Measurements from ENCODE around the gene ADGRG3.

The ADGRG3 gene, protein sequence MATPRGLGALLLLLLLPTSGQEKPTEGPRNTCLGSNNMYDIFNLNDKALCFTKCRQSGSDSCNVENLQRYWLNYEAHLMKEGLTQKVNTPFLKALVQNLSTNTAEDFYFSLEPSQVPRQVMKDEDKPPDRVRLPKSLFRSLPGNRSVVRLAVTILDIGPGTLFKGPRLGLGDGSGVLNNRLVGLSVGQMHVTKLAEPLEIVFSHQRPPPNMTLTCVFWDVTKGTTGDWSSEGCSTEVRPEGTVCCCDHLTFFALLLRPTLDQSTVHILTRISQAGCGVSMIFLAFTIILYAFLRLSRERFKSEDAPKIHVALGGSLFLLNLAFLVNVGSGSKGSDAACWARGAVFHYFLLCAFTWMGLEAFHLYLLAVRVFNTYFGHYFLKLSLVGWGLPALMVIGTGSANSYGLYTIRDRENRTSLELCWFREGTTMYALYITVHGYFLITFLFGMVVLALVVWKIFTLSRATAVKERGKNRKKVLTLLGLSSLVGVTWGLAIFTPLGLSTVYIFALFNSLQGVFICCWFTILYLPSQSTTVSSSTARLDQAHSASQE

GRCh38 chr16:57668263-57668571, at the start of gene ADGRG3:
Gene ADGRG3, plus strand, starts transcription at chr16:57668306. Its CDS starts 42 bp downstream, at chr16:57668348.
- no peak for DNase-seq

GRCh38 chr16:57619133-57619605, 48.9 kb upstream of the ADGRG3 start:
- no peak for DNase-seq

DNA sequence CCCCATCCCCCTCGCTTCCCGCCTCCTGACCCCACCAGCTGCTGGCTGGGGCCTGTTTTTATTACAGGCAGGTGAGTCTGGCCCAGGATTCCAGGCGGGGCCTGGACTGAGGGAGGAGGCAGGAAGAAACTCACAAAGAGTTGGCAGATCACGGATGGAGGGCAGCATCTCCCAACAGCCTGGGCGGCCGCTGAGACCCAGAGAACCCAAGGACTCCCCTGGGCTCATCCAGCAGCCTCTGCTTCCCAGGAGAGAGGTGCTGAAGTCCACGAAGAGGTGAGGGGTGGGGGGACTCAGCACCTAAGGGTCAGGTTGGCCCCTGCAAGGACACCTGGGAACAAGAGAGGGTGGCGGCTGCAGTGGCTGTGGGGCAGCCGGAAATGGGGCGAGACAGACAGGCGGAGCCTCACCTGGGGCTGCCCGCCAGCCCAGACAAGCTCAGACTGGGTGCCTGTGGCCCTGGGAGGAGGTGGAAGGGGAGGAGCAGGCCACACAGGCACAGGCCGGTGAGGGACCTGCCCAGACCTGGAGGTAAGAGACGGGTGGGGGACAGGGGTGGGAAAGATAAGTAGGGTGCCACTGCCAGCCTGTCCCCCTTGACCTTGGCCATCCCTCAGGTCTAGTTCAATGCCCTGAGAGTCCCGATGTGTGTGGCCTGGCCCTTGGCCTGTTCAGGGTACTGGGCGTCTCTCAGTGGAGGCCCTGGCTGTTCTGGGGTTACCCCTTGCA, 48.3 kb upstream of the ADGRG3 start:
- DNase-seq = no peak

GRCh38 chr16:57620335-57621231, 47.5 kb upstream of the ADGRG3 start:
- DNase-seq = no peak

DNA sequence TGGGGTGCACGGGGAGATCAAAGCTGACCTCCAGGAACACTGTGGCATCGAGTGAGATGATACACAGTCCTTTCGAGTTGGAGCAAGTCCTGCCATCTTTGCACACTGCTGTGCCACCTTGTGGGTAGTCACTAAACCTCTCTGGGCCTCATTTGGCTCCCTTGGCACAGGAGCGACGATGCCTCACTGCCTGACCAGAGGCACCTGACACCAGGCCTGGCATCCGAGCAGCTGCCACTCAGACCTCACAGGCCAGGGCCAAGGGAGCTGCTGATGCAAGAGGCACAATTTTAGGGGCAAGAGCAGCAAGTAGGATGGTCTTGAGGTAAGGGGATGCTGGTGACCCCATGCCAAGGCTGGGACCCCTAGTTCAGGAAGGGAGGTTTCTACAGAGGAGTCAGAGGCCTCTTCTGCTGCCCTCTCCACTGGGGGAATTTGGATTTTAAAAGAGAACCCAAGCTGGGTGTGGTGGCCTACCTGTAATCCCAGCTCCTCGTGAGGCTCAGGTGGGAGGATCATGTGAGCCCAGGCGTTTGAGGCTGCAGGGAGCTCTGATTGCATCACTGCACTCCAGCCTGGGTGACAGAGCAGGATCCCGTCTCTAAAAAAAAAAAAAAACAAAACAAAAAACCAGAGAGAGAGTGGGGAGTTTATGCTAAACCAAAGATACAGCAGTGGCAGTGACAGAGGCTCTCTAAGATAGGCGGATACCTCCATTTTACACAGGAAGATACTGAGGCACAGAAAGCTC, 46.4 kb upstream of the ADGRG3 start:
- no peak for DNase-seq

DNA sequence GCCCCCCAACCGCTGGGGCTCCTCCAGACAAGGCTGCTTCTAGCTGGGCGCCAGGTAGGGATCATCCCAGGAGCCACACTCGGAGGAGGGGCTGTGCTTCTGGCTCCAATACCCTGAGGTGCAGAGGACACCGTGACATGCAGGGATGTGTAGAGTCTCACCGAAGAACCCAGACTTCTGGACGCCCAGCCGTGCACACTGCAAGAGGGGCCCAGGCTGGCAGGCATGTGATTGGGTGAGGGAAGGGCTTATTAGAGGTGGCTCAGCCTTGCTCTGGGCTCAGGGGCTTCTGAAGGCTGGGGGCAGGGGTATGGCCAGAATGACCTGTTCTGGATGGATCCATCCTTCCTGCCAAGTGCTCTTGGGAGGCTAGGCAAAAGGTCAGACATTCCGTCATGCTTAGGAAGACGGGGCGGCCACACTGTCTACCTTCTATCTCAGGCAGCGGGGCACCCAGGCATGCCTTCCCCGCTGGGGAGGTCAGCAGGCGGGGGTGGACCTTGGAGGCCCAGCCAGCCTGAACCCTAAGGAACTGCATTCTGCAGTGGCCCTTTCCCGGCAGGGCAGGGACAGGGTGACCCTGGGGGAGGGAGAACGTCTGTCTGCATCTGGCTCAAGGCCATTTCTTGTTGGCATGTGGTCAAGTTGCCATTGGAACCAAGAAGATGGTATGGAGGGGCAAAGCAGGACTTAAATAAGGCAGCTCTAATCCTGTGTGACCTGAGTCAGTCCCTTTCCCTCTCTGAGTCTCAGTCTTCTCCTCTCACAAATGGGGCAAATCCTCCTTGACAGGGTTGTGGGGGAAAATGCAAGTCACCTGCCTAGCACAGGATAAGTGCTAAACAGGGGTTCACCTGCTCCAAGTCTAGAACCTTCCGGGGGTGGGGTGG, 45.5 kb upstream of the ADGRG3 start:
- no peak for DNase-seq

- no peak for DNase-seq
Measured at GRCh38 chr16:57623251-57624043, 44.7 kb upstream of the ADGRG3 start.

DNA sequence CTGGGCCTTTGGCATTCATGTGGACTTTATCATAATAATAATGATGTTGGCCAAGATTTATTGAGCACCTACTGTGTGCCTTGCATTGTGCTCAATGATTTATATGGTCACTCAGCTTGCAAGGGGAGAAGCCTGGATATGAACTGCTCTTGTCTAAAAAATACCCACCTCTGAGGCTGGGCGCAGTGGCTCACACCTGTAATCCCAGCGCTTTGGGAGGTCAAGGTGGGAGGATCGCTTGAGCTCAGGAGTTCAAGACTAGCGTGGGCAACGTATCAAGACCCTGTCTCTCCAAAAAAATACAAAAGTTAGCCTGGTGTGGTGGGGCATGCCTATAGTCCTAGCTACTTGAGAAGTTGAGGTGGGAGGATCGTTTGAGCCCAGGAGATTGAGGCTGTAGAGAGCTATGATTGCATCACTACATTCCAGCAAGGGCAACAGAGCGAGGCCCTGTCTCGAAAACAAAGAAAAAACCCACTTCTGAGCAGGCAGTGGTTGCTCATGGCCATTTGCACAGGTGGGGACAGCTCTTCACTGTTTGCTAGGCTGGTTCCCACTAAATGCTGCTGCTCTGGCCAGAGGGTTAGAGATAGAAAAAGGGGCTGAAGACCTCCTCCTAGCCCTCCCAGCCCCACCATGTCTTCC, 43.9 kb upstream of the ADGRG3 start:
- no peak for DNase-seq

DNA sequence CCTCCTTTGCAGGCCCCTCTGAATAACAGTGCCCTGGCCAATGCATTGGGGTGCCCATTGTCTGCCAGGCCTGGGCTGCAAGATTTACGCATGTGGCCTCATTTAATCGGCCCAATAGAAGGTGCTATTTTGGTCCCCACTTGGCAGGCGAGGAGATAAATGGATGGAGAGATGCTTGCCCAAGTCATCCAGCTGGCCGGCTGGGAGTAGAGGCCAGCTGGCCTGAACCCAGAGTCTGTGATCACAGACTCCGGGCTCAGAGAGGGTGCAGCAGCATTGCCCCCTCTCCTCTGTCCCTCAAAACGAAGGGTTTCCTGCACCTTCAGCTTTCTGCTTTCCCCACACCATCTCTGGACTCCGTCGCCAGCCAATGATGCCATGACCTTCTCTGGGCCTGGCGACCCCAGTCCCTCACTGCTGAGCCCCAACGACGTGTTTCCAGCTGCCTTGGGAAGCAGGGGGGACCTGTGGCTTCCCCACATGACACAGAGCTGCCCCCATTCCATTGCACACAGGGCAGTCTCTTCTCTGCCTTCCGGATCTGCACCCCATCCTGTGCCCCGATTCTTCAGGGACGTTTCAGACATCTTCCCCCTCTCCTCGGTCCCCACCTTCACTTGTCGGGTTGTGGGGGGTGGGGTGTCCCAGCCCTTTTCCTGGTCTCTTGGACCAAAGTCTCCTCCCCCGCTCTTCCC, 43.2 kb upstream of the ADGRG3 start:
- peak in 1 of 2 experiments; percentile 17 for DNase-seq

DNA sequence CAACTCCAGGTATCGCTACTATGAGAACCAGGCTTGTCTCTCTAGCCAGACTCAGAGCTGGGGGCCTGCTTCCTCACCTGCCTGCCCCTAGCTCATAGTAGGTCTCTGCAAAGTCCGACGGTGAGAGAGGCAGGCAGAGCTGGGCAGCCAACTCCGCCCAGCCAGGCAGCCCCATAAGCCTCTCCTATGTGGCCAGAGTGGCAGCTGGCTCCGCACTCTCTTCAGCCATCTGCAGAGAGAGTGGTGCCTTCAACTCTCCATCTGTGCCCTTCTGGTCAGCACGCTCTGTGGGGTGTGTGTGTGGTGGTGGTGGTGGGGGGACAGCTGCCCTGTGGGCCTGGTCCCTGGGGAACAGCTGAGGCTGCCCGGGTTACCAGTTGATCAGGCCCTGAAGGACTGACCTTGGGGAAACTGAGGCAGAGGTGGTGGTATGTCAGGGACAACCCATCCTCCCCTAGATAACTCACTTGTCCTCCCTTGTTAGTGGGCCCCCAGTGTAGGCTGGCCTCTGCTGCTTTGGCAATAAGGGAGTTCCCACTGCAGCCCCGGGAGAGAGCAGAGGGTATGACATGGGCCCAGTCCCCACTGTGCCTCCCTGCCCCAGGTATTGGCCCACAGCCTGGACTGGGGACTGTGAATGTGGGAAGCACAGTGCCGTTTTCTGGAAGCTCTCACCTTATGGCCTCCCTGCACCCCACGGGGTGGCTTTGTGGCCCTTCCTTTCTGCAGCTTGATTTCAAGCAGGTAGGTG, 41.5 kb upstream of the ADGRG3 start:
- DNase-seq = no peak

- DNase-seq = no peak
Measured at GRCh38 chr16:57627184-57627871, 40.8 kb upstream of the ADGRG3 start.

- no peak for DNase-seq
Measured at GRCh38 chr16:57628008-57628781, 39.9 kb upstream of the ADGRG3 start, which contains the start of gene ADGRG1. Gene ADGRG1, plus strand, starts transcription at chr16:57628630. Its CDS starts 21,658 bp downstream, at chr16:57650288.

DNA sequence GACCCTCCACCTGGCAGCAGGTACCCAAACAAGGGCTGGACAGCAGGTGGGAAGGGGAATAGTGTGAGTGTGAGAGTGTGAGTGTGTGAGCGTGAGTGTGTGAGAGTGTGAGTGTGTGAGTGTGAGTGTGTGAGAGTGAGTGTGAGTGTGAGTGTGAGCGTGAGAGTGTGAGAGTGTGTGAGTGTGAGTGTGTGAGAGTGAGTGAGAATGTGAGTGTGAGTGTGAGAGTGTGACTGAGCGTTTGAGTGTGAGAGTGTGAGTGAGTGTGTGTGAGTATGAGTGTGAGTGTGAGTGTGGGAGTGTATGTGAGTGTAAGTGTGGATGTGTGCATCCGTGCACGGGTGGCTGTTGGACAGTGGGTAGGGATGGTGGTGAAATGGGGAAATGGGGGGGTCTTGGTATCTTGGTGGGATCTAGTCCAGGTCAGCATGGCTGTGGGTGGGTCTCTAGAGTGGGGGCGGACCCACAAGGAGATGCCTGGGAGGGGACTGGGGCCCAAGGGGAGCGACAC, 39.3 kb upstream of the ADGRG3 start:
- DNase-seq = no peak

- DNase-seq = no peak
Measured at GRCh38 chr16:57629516-57630406, 38.3 kb upstream of the ADGRG3 start.

DNA sequence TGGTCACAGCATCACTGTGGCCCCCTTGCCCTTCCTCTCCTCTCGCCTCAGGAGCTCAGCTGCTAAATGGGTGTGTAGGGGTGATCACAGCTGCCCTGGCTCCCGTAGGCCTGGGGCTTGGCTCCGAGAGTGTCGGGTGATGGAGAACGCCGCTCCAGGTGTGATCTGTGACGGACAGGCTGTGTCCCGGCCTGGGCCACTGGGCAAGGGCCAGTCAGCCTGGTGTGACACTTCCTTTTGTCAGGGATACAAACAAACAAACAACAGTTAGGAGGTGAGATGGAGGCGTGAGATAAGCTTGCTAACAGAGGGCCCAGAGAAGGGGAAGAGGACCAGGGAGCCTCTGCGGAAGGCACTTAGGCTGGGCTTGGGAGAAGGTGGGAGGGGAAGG, 37.7 kb upstream of the ADGRG3 start:
- no peak for DNase-seq

Measured in NCI-H446 (cell line).